NK-92 (cell line): ENCODE data around the gene ZDHHC1.

ENCODE experiments used
- DNase-seq: peaks from one replicate; lab custom pipeline; 2025; ENCODE audit not compliant: unreplicated experiment; lab: John Stamatoyannopoulos, UW

The ZDHHC1 gene

DNA sequence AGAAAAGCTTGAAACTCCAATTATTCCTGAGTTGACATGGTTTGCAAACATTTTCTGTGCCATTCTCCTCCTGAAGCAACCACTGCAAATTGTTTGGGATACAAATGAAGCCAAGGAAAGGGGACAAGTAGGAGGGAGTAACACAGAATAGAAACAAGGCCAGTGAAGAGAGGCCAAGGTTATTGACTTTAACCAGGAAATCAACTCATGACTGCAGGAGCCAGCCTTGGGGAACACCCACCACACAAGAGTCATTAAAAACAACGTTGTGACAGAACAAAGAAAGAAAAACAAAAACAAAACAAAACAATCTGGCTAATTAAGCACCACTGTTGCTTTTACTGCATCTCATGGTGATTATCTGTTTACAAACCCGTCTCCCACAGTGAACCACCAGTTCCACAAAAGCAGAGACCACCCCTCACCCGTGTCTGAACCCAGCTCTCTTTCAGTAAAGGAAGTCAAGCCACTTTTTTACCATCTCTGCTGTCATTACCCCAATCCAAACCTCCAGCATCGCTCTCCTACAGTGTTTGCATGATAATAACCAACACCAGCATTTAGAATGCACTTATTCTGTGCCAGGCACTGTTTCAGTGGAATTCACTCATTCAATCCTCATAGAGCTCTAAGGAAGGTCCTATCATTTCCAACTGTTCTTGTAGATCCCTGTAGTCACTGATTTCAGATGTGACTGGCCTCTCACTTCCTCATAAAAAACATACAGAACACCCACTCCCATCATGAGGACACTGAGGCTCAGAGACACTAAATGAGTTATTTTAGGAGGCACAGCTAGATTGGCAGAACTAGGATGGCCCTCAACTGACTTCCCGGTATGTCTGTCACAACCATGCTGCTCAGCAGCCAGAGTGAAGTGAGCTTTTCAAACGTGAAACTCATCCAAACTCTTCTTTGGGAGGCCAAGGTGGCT is 2.0 kb downstream of the ZDHHC1 start:
- DNase-seq = no peak

DNA sequence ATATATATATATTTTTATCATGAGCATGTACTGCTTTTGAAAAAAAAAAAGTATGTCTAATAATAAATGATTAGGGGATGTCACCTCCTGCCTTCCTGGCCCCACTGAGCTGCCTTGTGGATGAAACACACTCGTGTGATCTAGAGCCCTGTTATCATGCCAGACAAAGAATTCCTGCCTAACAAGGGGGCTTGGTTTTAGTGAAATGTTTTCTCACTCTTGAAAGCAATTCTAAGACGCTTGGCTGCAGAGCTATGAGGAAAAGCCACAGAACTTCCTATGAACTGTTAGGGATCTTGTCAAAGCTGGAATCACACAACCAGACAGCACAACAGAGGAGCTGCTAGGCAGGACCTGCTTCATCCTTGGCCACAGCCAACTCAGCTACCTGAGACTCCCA is 4.0 kb downstream of the ZDHHC1 start:
- DNase-seq = no peak

DNA sequence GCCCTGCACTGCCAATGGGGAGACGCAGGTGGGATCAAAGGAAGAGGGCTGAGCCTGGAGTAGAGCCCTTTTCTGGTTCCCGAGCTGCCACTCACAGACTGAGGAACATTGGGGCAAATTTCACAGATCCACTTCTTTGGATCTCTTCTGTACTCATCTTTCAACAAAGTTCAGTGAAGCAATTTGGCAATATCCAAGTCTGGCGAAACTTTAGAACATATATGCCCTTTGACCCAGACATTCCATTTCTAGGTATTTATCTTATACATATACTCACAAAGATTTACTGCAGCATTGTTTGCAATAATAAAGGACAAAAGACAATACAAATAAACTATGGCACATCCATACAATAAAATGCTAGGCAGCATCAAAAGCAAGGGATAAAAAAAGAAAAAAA is 4.9 kb downstream of the ZDHHC1 start:
- no peak for DNase-seq

DNA sequence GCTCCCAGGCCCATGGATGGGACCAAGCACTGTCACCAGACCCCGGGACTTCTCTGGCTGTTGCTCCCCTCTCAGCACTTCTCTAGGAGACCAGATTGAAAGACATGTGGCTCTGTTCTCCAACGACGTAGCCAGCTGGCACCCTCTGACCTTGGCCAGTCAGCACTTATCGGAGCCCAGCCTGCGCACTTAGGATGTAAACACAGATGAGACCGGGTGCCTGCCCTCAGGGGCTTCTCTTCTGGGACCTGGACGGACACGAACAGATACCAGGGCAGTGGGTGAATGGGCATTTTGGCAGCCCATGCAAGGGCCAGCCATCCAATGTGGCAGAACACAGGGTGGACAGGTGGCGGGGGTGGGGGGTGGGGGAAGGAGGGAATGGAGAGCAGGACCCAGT is 6.6 kb downstream of the ZDHHC1 start:
- DNase-seq = no peak

DNA sequence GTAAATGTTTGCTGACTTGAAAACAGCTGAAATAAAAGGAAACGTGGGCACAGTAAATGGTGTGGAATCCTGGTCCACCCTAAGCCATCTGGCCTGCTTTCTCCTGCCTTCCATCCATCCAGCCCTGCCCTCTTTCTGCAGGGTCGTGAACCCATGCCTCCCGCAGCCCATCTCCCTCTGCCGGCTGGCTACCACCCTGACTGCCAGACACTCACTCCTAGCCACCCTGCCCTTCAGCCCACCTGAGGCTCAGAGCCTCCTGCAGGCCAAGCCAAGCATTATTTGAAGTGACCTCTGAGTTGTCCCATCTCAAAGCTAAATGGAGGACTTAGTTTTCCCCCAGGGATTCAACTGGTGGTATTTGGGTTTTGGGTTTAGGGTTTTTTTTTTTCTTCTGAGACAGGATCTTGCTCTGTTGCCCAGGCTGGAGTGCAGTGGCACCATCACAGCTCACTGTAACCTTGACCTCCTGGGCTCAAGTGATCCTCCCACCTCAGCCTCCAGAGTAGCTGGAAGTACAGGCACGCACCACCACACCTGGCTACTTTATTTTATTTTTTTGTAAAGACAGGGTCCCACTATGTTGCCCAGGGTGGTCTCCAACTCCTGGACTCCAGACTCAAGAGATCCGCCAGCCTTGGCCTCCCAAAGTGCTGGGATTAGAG is 8.4 kb downstream of the ZDHHC1 start:
- DNase-seq = no peak

DNA sequence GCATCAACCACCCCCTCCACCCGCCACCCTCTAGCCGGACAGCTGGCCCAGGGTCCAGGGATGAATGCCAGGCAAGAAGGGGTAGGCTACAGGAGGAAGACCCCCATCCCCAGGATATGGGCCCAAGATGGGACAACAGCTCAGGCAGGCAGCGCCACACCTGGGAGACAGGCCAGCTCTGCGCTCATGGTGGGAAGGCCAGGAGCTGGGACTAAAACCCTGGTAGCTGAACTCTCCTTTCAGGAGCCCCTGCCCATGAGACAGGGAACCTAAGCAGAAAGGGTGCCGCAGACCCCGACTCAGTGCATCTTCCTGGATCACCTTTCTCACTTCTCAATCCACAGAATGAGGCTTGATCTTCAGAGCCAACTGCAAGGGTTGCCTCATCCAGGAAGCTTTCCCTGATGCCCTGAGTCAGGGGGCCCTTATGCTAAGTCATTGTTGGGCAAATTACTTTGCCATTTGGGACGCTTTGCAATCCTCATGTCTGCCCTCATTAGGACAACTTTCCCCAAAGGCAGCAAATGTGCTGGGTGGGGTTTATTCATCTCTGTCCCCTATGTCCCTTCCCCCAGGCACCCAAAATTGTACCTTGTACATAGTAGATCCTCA is 9.0 kb downstream of the ZDHHC1 start:
- no peak for DNase-seq

DNA sequence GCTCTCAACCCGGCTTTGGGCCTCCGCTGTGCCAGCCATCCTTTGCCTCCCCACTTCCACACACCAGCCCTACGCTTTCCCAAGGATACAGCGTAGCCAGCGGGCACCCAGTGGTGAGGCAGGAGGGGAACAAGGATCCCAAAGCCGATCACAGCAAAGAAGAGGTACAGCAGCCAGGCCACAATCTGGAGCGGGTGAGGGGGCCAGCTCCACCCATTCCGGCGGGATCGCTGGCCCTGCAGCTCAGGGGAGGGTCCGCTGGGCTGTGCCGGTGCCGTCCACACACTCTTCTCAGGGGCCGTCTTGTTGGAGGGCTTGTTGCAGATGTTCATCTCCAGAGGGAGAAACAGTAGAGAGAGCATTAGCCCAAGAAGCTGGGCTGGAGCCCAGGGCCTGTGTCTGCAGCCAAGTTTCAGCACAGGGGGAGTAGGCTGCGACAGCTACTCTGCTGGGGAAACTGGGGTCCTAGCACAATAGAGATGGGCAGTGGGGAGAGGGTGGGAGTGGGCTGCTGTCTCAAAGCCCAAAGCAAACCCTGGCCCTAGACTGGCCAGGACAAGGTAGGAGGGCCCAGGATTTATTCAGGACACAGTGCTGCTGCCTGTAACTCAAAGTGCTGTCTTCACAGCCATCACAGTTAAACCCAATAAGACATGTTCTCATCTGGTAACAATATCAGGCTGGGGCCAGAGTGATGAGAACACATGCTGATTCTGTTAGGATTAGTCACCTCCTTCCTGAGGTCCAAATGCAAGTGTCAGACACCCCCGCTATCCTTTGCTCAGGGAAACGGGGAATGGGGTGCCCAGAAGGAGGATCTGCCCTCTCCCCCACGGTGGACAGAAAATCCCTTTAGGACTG is 9.9 kb downstream of the ZDHHC1 start:
- DNase-seq = no peak

DNA sequence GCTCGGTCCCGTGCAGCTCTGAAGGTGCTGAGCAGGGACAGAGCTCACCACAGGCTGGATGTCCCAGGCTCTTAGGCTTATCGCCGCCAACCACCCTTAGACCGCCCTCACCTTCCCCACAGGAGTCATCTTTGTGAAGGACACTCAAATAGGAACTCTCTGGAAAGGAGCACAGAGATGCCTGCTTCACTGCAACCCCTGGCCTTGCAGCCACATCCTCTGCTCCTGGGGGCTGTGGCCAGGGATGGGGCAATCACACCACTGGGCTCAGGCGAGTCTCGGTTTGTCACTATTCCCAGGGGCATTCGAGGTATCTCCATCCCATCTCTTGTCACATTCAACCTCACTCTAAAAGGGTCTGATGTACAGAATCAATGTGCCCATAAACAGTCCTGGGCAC is 10.9 kb downstream of the ZDHHC1 start:
- DNase-seq = no peak

DNA sequence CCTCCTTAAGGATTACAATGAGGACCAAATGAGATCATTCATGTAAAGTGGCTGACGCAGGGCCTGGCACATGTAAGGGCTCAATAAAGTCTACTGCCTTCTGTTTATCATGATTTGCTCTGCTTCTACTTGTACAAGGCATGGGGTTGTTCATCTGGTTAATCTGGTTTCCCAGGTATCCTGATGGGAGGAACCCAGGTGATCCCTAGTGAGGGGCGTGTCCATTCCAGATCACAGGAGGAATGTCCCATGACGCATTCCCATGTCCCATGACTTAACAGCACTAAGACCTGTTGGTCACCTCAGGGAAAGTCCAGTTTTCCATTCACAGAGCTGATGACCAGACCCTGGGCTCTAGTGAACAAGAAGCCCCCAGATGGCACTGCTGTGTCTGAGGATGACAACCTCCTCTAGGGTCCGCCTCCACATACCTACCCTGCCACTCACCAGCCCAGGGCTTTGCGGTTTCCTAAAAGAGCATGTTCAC is 11.5 kb downstream of the ZDHHC1 start:
- no peak for DNase-seq

DNA sequence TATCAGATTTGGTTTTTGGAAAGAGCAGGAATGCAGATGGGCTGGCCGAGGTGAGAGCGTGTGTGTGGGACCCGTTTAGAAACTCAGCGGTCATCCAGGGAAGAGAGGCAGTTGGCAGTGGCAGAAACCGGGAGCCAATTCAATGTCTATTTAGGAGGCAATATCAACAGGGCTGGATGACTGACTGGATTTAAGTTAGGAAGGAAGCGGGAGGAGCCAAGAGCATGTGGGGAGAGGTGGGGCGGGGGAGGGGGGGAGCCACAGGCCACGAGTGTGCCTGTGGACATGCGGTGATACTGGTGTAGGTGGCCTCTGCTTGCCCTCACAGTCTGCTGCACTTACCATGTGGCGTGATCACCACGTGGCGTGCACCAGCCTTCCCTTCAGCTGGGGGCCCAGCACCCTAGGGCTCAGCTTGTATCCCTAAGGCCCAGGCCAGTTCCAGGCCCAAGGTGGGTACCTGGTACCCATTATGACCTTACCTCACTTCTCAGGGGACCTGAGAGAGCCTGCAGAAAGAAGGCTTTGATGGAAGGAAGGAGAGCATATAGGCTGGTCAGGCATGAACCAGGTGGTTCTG is 12.2 kb downstream of the ZDHHC1 start:
- DNase-seq = no peak

DNA sequence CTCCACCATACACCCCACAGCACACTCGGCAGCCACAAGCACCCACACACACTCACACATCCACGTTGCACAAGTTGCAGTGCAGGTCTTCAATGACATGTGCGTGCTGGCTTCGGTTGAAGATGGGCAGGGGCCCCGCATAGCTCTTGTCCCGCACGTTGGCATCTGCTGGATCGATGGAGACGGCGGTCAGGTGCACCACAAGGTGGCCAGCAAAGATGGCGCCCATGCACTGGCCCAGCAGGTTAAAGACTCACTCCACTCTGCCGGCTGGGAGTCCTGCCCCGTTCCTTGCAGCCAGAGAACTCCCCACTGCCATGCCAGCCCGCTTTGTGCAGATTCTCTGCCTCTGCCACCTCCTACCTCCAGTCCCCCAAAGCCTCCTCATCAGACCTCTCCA is 15.4 kb downstream of the ZDHHC1 start:
- no peak for DNase-seq

DNA sequence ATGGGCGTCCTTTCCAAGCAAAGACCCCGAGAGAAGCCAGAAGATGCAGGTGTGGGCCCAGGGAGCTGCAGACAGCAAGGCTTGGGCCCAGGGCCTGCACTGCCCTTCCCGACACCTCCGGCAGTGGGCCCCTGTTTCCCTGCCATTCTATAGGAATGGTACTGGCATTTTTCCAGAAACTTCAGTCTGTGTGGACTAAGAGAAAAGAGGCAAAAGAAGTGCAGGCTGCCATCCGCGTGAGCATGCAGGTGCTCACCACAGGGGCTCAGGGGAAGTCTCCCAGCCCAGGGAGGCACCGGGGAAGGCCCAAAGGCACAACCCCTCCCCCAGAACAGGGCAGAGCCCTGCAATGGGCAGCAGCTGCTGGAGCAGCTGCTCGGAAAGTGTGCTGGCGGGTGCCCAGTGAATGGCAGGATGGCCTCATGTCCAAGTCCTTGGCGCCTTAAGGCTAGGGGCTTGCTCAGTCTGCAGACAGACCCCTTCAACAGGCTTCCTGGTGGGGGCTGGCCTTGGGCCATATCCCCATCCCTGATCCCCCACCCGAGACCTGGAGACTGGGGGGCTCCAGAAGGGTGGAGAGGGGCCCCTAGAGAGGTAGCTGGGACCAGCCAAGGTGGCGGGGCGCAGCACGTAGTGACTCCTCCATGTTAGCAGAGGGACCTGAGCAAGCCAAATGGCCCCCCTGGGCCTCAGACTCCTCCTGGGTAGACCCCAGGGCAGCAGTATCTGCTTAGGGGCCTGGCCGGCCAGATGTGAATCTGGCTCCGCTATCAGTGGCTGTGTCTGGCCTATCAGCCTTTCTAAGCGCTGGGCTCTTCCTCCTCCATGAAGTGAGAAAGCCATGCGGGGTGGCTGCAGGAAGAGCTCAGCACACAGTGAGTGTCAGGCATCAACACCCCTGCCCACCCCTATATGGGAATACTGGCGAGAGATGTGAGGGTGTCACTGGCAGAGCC is 16.2 kb downstream of the ZDHHC1 start:
- DNase-seq = no peak

DNA sequence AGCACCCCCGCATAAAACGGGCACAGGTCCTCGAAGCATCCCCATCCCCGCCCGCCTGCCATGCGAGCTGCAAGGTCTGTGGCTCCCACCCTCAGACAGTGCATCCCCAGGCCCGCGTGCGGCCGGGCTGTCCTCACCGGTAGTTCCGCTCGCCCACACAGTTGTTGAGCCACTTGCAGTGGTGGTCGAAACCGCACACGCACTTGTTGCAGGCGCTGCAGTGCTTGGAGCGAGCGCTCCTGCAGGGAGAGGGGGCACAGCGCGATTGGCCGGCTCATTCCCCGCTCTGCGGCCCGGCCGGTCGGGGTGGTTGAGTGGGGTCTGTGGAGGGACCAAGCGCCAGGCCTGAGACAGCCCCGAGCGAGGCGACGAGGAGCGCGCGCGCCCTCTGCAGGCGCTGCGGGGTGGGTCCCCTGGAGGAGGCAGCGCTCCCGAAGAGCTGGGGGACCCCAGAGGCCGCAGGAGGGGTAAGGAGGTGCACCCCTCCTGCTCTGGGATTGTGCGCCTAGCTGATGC is 17.0 kb downstream of the ZDHHC1 start:
- no peak for DNase-seq

DNA sequence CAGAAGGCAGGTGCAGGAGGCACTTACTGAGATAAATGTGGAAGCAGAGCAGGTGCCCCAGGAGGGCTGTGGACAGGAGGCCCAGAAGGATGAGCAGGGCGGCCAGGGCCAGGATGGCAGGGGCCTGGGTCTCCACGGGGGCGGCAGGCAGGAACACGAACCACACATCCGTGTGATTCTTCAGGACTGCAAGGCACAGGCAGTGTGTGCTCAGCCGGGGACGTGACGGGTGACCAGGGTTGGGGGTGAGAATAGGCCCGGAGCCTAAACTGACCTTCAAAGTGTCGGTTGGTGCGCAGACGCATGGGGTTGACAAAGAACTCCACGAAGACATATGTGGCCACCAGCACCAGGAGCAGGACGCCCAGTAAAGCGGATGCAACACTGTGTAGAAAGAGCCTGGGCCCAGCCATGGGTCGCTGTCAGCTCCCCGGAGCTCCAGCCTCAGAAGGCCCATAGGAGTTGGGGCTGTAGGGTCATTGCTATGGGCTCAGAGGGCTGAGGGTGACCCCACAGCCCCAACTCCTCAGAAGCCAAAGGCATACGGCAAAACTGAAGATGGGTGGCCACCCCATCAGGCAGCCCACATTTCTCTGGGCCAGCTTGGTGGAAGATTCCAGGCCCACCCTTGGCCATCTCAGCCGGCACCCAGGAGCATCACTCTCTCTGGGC is 17.6 kb downstream of the ZDHHC1 start:
- no peak for DNase-seq

DNA sequence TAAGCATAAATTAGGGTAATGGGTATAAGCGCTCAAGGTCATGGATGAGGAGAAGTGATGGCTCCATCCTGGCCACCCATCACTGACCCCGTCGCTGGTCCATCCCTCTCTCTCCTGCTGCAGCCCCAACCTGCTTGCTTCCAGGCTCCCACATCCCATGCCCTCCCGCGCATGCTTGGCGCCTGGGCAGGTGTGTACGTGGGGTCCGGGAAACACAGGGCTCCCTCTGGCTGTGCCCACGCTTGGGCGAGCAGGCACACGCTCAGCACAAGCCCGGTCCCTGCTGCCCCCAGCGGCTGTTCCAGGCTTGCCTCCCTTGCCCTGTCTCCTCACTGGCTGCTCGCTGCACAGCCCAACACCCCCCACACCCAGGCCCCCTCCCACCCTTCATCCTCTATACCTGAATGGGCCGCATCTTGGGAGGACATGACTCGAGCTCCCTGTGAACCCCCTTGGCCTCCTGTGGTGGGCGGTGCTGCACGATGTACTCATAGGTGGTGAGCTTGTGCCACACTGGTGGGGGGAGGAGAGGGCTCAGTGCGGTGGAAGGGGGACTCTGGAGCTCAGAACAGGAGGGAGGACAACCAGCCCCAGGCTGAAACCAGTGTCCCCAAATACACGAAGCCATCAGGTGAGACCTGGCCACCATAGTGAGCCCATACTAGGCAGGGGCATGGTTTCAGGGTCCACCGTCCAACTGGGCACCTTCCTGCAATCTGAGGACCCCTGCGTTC is 18.3 kb downstream of the ZDHHC1 start:
- no peak for DNase-seq

DNA sequence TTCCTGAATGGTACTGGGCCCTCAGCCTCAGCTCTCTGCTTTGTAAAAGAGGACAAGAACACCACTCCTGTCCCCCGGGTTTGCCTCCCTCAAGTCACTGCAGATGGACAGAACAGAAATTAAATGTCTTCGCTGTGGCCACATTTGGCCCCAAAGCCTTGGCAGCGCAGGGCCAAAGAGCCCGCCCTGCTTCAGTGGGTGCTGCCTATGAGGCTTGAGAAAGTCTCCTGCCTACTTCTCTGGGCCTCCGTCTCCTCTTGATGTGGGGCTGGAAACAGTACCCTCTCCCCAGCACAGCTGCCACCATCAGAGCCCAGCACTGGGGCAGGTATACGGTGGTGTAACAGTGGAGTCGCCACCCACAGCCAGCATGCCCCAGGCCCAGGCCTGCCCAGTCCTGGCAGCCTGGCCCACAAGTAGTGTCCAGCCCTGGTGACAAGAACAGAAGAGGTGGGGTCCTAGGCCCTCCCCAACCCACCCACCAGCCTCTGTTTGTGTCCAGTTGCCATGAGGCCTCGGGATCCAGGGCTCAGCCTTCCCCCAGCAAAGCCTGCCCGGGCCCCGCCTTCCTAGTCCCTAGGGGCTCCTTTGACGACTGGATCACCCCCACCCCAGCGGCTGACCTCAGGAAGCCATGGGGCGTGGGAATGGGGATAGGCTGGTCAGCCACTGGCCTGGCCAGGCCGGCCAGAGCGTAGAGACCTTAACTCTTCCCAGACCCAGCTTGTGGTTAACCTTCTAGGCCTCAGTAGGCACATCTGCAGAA is 19.1 kb downstream of the ZDHHC1 start:
- DNase-seq = no peak
